ENCODE measurements around the gene ANKRD18A.

ANKRD18A gene

DNA sequence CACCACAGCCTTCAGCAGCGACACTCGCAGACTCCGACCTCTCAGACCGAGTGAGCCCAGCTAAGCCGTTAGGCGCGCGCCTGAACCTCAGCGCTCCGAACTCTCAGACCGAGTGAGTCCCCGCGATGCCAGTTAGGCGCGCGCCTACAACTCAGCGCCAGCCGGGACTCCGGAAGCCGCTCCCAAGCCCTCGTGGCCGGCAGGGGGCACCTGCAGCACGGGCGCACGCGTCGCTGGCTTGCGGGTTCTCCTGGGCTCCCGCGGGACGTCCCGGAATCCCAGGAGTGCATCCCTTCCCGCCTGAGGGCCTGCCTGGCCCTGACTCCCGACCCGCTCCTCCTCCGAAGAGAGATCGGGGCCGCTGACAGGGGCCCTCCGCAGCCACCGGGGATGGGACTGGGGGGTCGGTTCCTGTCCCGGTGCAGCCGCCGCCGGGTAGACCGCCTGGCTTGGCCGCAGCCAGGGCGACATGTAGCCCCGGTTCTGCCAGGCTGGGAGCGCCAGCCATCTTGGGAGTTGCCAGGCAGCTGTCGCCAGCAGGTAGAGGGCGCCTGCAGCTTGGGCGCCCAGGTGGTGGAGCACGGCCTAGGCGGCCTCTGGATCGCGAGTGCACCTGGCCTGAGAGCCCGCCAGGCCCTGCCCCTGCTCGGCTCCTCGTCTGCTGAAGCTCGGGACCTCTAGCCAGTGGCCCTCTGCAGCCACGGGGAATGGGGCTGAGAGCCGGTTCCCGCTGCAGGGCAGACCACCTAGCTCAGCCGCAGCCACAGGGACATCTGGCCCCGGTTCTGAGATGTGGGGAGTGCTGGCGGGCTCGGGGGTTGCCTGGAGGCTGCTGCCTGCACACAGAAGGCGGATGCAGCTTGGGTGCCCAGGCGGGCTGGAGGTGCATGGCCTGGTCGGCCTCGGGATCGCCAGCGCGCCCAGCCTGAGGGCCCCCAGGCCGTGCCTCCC, at the start of gene ANKRD18A:
Gene ANKRD18A (minus strand): TSS at position 114 of the 951 bp plus-strand sequence. CDS start 311 bp downstream, outside the sequence.
- DNase-seq, result no peak

- DNase-seq, result no peak
These were observed 48.5 kb upstream of the ANKRD18A start for GRCh38 chr9:38668791-38669466.

GRCh38 chr9:38662763-38663593, 42.6 kb upstream of the ANKRD18A start:
- no peak for DNase-seq

GRCh38 chr9:38659538-38659937, 39.1 kb upstream of the ANKRD18A start:
- no peak for DNase-seq

- DNase-seq, result no peak
These were observed 36.5 kb upstream of the ANKRD18A start for GRCh38 chr9:38656896-38657295.

DNA sequence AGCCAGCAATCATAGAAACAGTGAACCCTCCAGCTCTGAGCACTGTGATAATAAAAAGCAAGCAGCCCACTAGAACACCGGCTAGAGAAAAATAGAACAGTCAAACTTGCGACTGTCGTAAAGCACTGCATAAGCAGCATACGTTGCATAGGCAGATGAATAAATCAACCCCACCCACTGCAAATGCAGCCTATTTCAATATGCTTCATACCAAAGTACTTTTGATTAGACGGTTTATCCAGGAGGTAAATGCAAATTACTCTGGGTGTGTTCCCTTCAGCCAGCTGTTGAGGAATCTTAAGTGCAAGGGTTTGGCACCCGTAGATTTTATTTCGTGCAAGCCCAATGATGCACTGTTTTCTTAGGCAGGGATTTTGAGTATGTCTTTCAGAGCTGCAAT, 32.1 kb upstream of the ANKRD18A start:
- no peak for DNase-seq

DNA sequence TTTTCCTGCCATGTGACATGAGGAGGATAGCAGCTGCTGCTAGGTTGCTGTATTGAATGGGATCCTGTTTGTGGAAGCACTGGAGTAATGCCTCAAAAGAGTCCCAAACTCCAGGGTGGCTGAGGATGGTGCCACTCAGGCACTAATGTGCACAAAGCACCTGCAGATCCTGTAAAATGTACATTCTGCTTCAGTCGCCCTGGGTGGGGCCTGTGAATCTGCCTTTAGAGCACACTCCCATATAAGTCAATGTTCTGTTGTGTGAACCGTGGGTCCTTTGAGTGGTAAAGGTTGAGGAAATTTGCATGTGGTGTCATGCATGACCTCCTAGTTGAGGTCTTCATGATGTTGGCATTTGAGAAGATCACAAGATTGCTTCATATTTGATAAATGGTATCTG, 31.6 kb upstream of the ANKRD18A start:
- DNase-seq, result no peak

DNA sequence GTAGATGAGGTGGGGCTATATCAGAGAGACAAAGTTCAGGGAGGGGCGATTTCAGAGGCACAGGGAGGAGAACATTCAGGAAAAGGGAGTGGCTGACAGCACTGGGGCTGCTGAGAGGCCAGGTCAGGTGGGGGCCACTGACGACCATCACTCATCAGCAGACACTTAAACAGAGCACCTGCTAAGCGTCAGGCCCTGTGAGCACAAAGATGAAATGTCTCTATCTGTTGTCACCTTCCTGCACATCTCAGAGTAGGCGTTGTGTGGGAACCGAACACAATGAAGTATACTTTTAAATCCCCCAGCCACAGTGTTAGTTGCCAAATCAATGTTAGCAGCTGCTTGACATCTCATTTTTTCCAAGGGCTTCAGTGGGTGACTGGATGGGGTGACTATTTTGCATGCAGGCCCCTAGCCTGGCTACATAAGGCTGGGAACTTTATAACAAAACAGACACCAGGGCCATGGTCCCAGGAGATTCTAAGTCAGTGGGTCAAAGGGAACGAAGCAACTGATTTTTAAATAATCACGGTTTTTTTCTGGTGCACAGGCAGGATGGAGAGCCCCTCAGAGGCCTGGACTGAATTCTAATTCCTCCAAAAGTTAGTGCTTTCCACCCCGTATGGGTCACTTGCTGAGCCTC, 31.1 kb upstream of the ANKRD18A start:
- no peak for DNase-seq

DNA sequence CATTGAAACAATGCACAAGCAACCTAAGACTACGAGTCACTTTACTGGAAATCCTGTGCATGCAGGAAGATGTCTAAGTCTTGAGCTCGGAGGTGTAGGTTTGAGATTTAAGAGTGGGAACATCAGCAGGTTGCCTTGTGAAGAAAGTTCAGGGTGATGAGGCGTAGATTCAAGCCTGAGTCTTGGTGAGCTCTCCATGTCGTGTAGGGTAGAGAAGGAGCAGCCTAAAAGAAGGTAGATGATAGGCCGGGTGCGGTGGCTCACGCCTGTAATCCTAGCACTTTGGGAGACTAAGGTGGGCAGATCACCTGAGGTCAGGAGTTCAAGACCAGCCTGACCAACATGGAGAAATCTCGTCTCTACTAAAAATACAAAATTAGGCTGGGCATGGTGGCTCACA, 30.2 kb upstream of the ANKRD18A start:
- DNase-seq, result no peak

GRCh38 chr9:38649731-38650363, 29.5 kb upstream of the ANKRD18A start:
- no peak for DNase-seq

DNA sequence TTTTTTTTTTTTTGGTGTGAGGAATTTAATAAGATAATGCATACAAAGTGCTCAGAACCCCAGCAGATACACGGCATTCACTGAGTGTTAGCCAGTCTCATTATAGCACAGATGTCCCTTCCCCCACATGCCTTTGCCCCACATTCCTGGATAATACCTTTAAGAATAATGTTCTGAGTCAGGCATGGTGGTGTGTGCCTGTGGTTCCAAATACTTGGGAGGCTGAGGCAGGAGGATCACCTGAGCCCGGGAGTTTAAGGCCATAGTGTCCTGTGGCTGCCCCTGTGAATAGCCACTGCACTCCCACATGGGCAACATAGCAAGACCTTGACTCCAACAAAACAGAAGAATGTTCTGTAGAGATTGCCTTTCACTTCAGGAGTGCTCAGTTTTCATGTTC, 24.2 kb upstream of the ANKRD18A start:
- no peak for DNase-seq

DNA sequence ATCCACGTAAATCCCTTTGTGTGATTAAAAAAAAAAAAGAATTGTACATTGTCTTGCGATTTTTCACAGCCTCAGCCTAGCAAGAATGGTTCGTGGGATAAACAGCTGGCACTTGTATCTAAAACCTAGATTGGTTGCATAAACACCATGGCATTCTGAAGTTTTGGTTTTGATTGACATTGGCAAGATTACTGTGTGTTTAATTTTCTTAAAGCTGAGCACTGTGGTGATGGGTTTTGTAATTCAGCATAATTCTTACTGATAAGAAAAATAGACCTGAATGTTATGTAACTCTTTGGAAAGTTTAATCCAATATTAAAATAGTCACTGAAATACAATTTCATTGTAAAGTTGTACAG, 23.4 kb upstream of the ANKRD18A start:
- no peak for DNase-seq

- DNase-seq, result no peak
These were observed 22.8 kb upstream of the ANKRD18A start for GRCh38 chr9:38642951-38643814.

GRCh38 chr9:38641985-38642864, 21.8 kb upstream of the ANKRD18A start:
- no peak for DNase-seq

- no peak for DNase-seq
These were observed 20.7 kb upstream of the ANKRD18A start for GRCh38 chr9:38641142-38641541.

DNA sequence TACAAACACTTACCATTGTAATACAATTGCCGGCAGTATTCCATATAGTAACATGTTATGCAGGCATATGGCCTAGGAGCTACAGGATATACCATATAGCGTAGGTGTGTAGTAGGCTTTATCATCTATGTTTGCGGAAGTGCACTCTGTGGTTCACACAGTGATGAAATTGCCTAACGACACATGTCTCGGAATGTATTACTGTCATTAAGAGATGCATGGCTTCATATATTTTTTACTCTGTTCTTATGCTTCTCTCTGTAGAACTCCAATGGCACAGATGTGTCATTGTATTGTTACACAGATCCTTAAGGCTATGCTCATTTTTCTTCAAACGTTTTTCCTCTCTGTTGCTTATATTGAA, 19.2 kb upstream of the ANKRD18A start:
- no peak for DNase-seq

GRCh38 chr9:38638881-38639576, 18.6 kb upstream of the ANKRD18A start:
- DNase-seq, result no peak

DNA sequence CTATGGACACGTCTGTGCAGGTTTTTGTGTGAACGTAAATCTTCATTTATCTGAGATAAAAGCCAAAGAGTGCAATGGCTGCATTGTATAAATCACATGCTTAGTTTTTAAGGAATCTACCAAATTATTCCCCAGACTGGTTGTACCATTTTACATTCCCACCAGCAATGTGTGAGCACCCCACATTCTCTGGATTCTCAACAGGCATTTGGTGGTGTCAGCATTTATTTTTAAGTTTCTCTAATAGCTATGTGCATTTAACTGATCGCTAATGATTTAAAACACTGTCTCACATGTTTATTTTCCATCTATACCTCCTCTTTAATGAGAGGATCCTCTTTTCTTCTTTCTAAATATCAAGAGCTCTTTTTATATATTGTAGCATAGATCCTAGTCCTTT, 13.9 kb upstream of the ANKRD18A start:
- no peak for DNase-seq

- no peak for DNase-seq
These were observed 9.1 kb upstream of the ANKRD18A start for GRCh38 chr9:38629511-38629910.

DNA sequence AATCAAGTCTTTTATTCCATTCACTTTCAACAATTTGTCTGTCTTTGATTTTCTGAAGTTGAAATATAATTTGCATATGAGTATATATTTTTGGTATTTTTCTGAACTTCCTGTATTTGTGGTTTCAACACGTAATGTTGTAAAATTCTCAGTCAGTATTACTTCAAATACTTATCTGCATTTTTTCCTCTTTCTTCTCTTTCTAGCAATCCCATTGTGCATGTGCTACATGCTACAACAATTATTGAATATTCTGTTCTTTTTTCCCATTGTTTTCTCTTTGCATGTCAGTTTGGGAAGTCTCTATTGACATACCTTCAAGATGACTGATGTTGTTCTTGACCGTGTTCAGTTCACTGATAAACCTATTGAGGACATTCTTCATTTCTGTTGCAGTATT, 5.6 kb upstream of the ANKRD18A start:
- DNase-seq, result no peak

Measured in NCI-H1417 treated with DMSO at 0.1 percent for 48 hours (cell line).